GM12878 (cell line): ENCODE data around the gene NANOS2.

Experiments
- CTCF ChIP-seq, 3 experiments: IDR thresholded peaks in 2 of 3; conservative IDR thresholded peaks in 1 of 3; 2 replicates each; pipeline ENCODE4 v1.5.1; 2011; ENCODE audit warnings: low read depth in 3 of 3, low read length in 3 of 3, mild to moderate bottlenecking in 3 of 3, control low read depth in 2 of 3, moderate library complexity in 2 of 3, inconsistent platforms in 1 of 3, mixed read lengths in 1 of 3; ENCODE audit not compliant: control insufficient read depth in 2 of 3, insufficient read depth in 1 of 3; ENCODE audit errors: extremely low read depth in 1 of 3
- ESRRA ChIP-seq: IDR thresholded peaks from 2 replicates; pipeline ENCODE4 v1.6.1; 2012; ENCODE audit warnings: mild to moderate bottlenecking, low read length, improper control_type of control experiment
- PRDM15 ChIP-seq: fragments of 450-650 bp; formaldehyde crosslinking; IDR thresholded peaks from 2 replicates; pipeline ENCODE4 v1.4.0; 2020; ENCODE audit warnings: mild to moderate bottlenecking, moderate library complexity

- TF ChIP-seq CTCF (IDR thresholded peaks at IDR 0.05 in 2 of 3, conservative IDR thresholded peaks at IDR 0.05 in 1 of 3; ENCODE audit: control insufficient read depth in 2 of 3, extremely low read depth in 1 of 3, insufficient read depth in 1 of 3, low read depth in 3 of 3, low read length in 3 of 3), result no peak
- no peak for TF ChIP-seq ESRRA
- no peak for TF ChIP-seq PRDM15 (CRISPR knock-in tag)
These were observed 45.0 kb upstream of the NANOS2 start for GRCh38 chr19:45959517-45960025.
